Measurements from ENCODE around the gene MEGF8. TPM values are rescaled to one million over a fixed set of nuclear protein-coding genes. Genes with fewer than 3 reads are reported as not detected.

MEGF8 gene
- total and polyA plus RNA-seq, 2 of the 8 experiments (the other 6 are each of a cell fraction or from before 2014, with no cell fraction given) = 13.0 to 23.7 TPM

DNA sequence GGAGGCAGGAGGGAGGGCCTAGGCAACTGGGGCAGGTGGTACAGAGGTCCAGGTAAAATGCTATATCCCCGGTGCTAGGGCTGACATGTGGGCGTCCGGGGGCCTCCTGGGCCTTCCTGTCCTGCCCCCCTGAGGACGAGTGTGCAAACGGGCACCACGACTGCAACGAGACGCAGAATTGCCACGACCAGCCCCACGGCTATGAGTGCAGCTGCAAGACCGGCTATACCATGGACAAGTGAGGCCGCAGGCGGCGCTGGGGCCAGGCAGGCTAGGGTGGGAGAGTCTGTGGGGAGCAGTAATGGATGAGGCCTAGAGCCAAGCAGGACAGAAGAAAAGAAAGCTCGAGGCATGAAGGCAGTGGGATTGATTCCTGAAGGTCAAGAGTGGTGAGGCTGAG is 43.3 kb downstream of the MEGF8 start (continued):
- TF ChIP-seq, protein P1, sequence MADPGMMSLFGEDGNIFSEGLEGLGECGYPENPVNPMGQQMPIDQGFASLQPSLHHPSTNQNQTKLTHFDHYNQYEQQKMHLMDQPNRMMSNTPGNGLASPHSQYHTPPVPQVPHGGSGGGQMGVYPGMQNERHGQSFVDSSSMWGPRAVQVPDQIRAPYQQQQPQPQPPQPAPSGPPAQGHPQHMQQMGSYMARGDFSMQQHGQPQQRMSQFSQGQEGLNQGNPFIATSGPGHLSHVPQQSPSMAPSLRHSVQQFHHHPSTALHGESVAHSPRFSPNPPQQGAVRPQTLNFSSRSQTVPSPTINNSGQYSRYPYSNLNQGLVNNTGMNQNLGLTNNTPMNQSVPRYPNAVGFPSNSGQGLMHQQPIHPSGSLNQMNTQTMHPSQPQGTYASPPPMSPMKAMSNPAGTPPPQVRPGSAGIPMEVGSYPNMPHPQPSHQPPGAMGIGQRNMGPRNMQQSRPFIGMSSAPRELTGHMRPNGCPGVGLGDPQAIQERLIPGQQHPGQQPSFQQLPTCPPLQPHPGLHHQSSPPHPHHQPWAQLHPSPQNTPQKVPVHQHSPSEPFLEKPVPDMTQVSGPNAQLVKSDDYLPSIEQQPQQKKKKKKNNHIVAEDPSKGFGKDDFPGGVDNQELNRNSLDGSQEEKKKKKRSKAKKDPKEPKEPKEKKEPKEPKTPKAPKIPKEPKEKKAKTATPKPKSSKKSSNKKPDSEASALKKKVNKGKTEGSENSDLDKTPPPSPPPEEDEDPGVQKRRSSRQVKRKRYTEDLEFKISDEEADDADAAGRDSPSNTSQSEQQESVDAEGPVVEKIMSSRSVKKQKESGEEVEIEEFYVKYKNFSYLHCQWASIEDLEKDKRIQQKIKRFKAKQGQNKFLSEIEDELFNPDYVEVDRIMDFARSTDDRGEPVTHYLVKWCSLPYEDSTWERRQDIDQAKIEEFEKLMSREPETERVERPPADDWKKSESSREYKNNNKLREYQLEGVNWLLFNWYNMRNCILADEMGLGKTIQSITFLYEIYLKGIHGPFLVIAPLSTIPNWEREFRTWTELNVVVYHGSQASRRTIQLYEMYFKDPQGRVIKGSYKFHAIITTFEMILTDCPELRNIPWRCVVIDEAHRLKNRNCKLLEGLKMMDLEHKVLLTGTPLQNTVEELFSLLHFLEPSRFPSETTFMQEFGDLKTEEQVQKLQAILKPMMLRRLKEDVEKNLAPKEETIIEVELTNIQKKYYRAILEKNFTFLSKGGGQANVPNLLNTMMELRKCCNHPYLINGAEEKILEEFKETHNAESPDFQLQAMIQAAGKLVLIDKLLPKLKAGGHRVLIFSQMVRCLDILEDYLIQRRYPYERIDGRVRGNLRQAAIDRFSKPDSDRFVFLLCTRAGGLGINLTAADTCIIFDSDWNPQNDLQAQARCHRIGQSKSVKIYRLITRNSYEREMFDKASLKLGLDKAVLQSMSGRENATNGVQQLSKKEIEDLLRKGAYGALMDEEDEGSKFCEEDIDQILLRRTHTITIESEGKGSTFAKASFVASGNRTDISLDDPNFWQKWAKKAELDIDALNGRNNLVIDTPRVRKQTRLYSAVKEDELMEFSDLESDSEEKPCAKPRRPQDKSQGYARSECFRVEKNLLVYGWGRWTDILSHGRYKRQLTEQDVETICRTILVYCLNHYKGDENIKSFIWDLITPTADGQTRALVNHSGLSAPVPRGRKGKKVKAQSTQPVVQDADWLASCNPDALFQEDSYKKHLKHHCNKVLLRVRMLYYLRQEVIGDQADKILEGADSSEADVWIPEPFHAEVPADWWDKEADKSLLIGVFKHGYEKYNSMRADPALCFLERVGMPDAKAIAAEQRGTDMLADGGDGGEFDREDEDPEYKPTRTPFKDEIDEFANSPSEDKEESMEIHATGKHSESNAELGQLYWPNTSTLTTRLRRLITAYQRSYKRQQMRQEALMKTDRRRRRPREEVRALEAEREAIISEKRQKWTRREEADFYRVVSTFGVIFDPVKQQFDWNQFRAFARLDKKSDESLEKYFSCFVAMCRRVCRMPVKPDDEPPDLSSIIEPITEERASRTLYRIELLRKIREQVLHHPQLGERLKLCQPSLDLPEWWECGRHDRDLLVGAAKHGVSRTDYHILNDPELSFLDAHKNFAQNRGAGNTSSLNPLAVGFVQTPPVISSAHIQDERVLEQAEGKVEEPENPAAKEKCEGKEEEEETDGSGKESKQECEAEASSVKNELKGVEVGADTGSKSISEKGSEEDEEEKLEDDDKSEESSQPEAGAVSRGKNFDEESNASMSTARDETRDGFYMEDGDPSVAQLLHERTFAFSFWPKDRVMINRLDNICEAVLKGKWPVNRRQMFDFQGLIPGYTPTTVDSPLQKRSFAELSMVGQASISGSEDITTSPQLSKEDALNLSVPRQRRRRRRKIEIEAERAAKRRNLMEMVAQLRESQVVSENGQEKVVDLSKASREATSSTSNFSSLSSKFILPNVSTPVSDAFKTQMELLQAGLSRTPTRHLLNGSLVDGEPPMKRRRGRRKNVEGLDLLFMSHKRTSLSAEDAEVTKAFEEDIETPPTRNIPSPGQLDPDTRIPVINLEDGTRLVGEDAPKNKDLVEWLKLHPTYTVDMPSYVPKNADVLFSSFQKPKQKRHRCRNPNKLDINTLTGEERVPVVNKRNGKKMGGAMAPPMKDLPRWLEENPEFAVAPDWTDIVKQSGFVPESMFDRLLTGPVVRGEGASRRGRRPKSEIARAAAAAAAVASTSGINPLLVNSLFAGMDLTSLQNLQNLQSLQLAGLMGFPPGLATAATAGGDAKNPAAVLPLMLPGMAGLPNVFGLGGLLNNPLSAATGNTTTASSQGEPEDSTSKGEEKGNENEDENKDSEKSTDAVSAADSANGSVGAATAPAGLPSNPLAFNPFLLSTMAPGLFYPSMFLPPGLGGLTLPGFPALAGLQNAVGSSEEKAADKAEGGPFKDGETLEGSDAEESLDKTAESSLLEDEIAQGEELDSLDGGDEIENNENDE (IDR thresholded peaks at IDR 0.05; ENCODE audit: insufficient replicate concordance, low read length) = no peak
- TF ChIP-seq SAP30 (IDR thresholded peaks at IDR 0.05; ENCODE audit: insufficient read depth, insufficient replicate concordance, low read length) (no peak), SIRT6 (IDR thresholded peaks at IDR 0.05; ENCODE audit: low read length) (no peak), JUN (IDR thresholded peaks at IDR 0.05; ENCODE audit: low read depth, low read length) (no peak), SIN3A (conservative IDR thresholded peaks at IDR 0.05 in 1 of 2, IDR thresholded peaks at IDR 0.05 in 1 of 2; ENCODE audit: low read depth in 1 of 2, low read length in 2 of 2) (no peak), CREB1 (IDR thresholded peaks at IDR 0.05) (no peak), RNF2 (IDR thresholded peaks at IDR 0.05; ENCODE audit: borderline replicate concordance, low read depth, low read length, missing control alignments, poor library complexity, severe bottlenecking) (no peak), FOSL1 (IDR thresholded peaks at IDR 0.05; ENCODE audit: insufficient read depth, low read depth, low read length) (no peak), GTF2F1 (IDR thresholded peaks at IDR 0.05; ENCODE audit: borderline replicate concordance, low read depth, low read length) (no peak), BCL11A (IDR thresholded peaks at IDR 0.05; ENCODE audit: low read depth in 2 of 2, low read length in 2 of 2) (no peak), JUND (IDR thresholded peaks at IDR 0.05; ENCODE audit: low read length) (no peak)
